Left lung (tissue), 10 donors: ENCODE measurements around the gene TCF12. TPM values are rescaled to one million over a fixed set of nuclear protein-coding genes. Genes with fewer than 3 reads are reported as not detected.

Experiments used
- ATAC-seq: fragments of 200-7000 bp; cut with Tn5 transposase; one replicate; pipeline ENCODE4 v1.9.1; 2020; ENCODE audit warnings: moderate library complexity
- DNase-seq, 4 donors: peaks; one replicate each; pipeline ENCODE4 v3.0.0-alpha.2; 2013 to 2020
- H3K27ac ChIP-seq, 2 donors: fragments of 200-600 bp; sonication (generic) in 1 of 2; one replicate each; pipeline versions ENCODE4 v1.5.0 to v1.8.0; 2020 to 2021
- H3K27me3 ChIP-seq, 2 donors: fragments of 200-600 bp; sonication (generic) in 1 of 2; one replicate each; pipeline versions ENCODE4 v1.5.0 to v1.8.0; 2020 to 2021
- H3K36me3 ChIP-seq, 2 donors: fragments of 200-600 bp; sonication (generic) in 1 of 2; one replicate each; pipeline versions ENCODE4 v1.5.0 to v1.8.0; 2020 to 2021
- H3K4me1 ChIP-seq, 2 donors: fragments of 200-600 bp; one replicate each; pipeline ENCODE4 v1.8.0; 2021
- H3K4me3 ChIP-seq, 2 donors: fragments of 200-600 bp; sonication (generic) in 1 of 2; one replicate each; pipeline versions ENCODE4 v1.5.0 to v1.8.0; 2020 to 2021; ENCODE audit warnings: mild to moderate bottlenecking in 1 of 2
- H3K9me3 ChIP-seq, 2 donors: fragments of 200-600 bp; sonication (generic) in 1 of 2; one replicate each; pipeline versions ENCODE4 v1.5.0 to v1.8.0; 2020 to 2021
- CTCF ChIP-seq, 2 donors: fragments of 200-600 bp; sonication (generic) in 1 of 2; IDR thresholded peaks; one replicate each; pipeline versions ENCODE4 v1.5.0 to v1.8.0; 2021; ENCODE audit warnings: antibody characterized with exemption in 2 of 2
- intact Hi-C, 2 donors: fragments of 100-400 bp; cut with DNase I; formaldehyde crosslinking; loops; one replicate each; pipeline versions ENCODE4 v1.11.2 to v1.14.2; 2022
- polyA plus RNA-seq, 6 donors: library from polyadenylated mRNA; unstranded; fragments of 120-200 nt; gene quantifications; one replicate each; pipeline ENCODE4 v1.2.1, GENCODE V29; 2013; ENCODE audit not compliant: insufficient read length in 6 of 6
- total RNA-seq, 2 donors: library from RNA; stranded (reverse); fragmentation: NEBNext Ultra II Directional; extraction: Animal tissue kit (Norgen Biotek cat#: 25700); gene quantifications; one replicate each; pipeline ENCODE4 v1.2.1, GENCODE V29; 2021
- donor health status: DM: no; HTN: yes; CAD: no.
- donor health status: DM: no; HTN: no; CAD: no.

Gene TCF12
- total and polyA plus RNA-seq, 8 donors: 106 to 148 (median 130) TPM

- H3K27me3 ChIP-seq: no peaks in the 10 kb centered on the region
- DNase-seq (peak; percentile 94 to 98 (median 96)), ATAC-seq (peak; percentile 96)
- peak overlapping the region; percentile 60 to 62 for H3K4me3 ChIP-seq
- H3K9me3 ChIP-seq: no peaks in the 10 kb centered on the region
- no peaks in the 10 kb centered on the region for H3K36me3 ChIP-seq
- peaks cover 4 to 20% of the 10 kb centered on the region in 2 donors for H3K4me1 ChIP-seq
- intact Hi-C loops: no loop called here
- peak overlapping the region; percentile 95 to 97 for H3K27ac ChIP-seq
- no peak for TF ChIP-seq CTCF (IDR thresholded peaks at IDR 0.05)
Observed at GRCh38 chr15:56886932-56887781, 31.3 kb upstream of the TCF12 start.

- no peak for ATAC-seq
- peak in 1 of 4 donors; percentile 11 for DNase-seq
- H3K4me3 ChIP-seq: peak overlapping the region; percentile 60 to 62
- no peak for TF ChIP-seq CTCF (IDR thresholded peaks at IDR 0.05)
- intact Hi-C loops: no loop called here
- peak overlapping the region; percentile 95 to 97 for H3K27ac ChIP-seq
- H3K4me1 ChIP-seq: peaks cover 4 to 20% of the 10 kb centered on the region in 2 donors
- H3K36me3 ChIP-seq: no peaks in the 10 kb centered on the region
- H3K27me3 ChIP-seq: no peaks in the 10 kb centered on the region
- no peaks in the 10 kb centered on the region for H3K9me3 ChIP-seq
Observed at GRCh38 chr15:56887782-56888438, 30.5 kb upstream of the TCF12 start.

- Histone ChIP-seq H3K4me3 (no peak overlapping the region), H3K27me3 (no peaks in the 10 kb centered on the region), H3K27ac (no peak overlapping the region), H3K9me3 (no peaks in the 10 kb centered on the region), H3K4me1 (peaks cover 4 to 20% of the 10 kb centered on the region in 2 donors), H3K36me3 (no peaks in the 10 kb centered on the region)
- no peak for DNase-seq
- no peak for TF ChIP-seq CTCF (IDR thresholded peaks at IDR 0.05)
- ATAC-seq: no peak
- intact Hi-C loops: no loop called here
Observed at GRCh38 chr15:56890038-56890437, 28.4 kb upstream of the TCF12 start.

- ATAC-seq (no peak), DNase-seq (no peak)
- H3K27ac ChIP-seq: no peak overlapping the region
- TF ChIP-seq CTCF (IDR thresholded peaks at IDR 0.05): no peak
- H3K9me3 ChIP-seq: no peaks in the 10 kb centered on the region
- no peaks in the 10 kb centered on the region for H3K27me3 ChIP-seq
- peaks cover 4 to 12% of the 10 kb centered on the region in 2 donors for H3K4me1 ChIP-seq
- no peak overlapping the region for H3K4me3 ChIP-seq
- intact Hi-C loops: no loop called here
- no peaks in the 10 kb centered on the region for H3K36me3 ChIP-seq
Observed at GRCh38 chr15:56891852-56892440, 26.5 kb upstream of the TCF12 start.
